Activated B cell treated with CpG ODN at 0.5 μM for 24 hours (primary cell): ENCODE measurements around the gene CDC20. TPM values are rescaled to one million over a fixed set of nuclear protein-coding genes. Genes with fewer than 3 reads are reported as not detected.

Experiments
- ATAC-seq: fragments of 200-7000 bp; cut with Tn5 transposase; one replicate; pipeline ENCODE4 v1.10.0; 2021; ENCODE audit warnings: low read depth, mild to moderate bottlenecking, moderate library complexity
- CTCF ChIA-PET: fragments of 350-600 bp; sonication (Branson Sonifier 250); formaldehyde crosslinking; loops from one replicate; lab custom pipeline; 2021; ENCODE audit warnings: antibody characterized with exemption; lab: Charles Lee
- POLR2A ChIA-PET: fragments of 350-600 bp; sonication (Branson Sonifier 250); formaldehyde crosslinking; loops from one replicate; lab custom pipeline; 2021; ENCODE audit warnings: antibody characterized with exemption; lab: Charles Lee
- DNase-seq: peaks from one replicate; pipeline ENCODE4 v3.0.0; 2022
- H3K27ac Mint-ChIP-seq: one replicate; pipeline ENCODE4 v1.8.0; 2020; ENCODE audit warnings: mixed read lengths
- H3K27me3 Mint-ChIP-seq: one replicate; pipeline ENCODE4 v1.8.0; 2021; ENCODE audit warnings: mixed read lengths
- H3K36me3 Mint-ChIP-seq: one replicate; pipeline ENCODE4 v1.8.0; 2021; ENCODE audit warnings: low read depth, mixed read lengths
- H3K4me1 Mint-ChIP-seq: one replicate; pipeline ENCODE4 v1.8.0; 2021; ENCODE audit warnings: mixed read lengths
- H3K4me3 Mint-ChIP-seq: one replicate; pipeline ENCODE4 v1.8.0; 2020; ENCODE audit warnings: mild to moderate bottlenecking, mixed read lengths
- H3K9me3 Mint-ChIP-seq: one replicate; pipeline ENCODE4 v1.8.0; 2020; ENCODE audit warnings: mixed read lengths
- intact Hi-C: fragments of 100-400 bp; cut with micrococcal nuclease; formaldehyde crosslinking; loops from one replicate; pipeline ENCODE4 v1.15.1; 2024
- total RNA-seq: library from RNA; stranded (reverse); gene quantifications from 2 replicates; pipeline ENCODE4 v1.2.3, GENCODE V29; 2022
- TF ChIP-seq, protein P1 (sequence below): fragments of 200-600 bp; IDR thresholded peaks from one replicate; pipeline ENCODE4 v1.8.0; 2022; ENCODE audit warnings: antibody characterized with exemption, mild to moderate bottlenecking

CDC20 gene
- total RNA-seq, 1 donor from 2014 or later: 4.2 TPM

DNA sequence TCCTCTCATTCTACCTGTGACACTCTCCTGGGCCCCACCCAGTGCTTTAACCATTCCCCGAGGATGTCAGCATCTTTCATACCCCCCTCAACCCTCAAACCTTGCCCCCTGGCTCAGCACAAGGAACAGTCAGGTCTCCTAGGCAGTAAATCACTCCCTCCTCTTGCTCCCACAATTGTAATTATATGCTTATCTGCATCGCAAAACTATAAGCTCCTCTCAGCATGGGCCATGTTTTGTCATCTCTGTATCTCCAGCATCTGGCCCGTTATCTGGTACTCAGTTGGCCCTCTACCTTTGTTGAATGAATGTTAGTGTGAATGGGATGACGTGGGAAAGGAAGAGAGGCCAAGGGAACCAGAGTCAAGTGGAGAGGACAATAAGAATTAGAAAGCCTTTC, 11.8 kb downstream of the CDC20 start:
- no peak overlapping the region for H3K4me3 Mint-ChIP-seq

DNA sequence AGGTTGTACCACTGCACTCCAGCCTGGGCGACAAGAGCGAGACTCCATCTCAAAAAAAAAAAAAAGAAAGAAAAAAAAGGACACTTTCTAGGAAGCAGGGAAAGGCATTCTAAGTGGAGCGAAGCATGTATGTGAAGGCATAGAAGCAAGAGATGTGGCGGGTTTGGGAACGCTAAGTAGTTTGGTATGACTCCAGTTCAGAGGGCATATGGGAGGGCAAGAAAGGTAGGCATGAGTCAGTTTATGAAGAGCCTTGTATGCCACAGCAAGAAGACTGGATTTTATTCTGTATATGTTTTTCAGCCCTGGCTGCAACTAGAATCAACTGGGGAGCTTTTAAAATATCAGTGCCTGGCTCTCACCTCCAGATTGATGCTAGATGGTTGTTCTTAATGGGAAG, 13.4 kb downstream of the CDC20 start:
- intact Hi-C loops: no loop called here
- Mint-ChIP-seq H3K27ac (no peak overlapping the region), H3K36me3 (peaks cover 15% of the 10 kb centered on the region), H3K4me1 (peaks cover 20% of the 10 kb centered on the region), H3K27me3 (no peaks in the 10 kb centered on the region), H3K4me3 (no peak overlapping the region), H3K9me3 (no peaks in the 10 kb centered on the region)
- DNase-seq: no peak
- TF ChIP-seq, protein P1, sequence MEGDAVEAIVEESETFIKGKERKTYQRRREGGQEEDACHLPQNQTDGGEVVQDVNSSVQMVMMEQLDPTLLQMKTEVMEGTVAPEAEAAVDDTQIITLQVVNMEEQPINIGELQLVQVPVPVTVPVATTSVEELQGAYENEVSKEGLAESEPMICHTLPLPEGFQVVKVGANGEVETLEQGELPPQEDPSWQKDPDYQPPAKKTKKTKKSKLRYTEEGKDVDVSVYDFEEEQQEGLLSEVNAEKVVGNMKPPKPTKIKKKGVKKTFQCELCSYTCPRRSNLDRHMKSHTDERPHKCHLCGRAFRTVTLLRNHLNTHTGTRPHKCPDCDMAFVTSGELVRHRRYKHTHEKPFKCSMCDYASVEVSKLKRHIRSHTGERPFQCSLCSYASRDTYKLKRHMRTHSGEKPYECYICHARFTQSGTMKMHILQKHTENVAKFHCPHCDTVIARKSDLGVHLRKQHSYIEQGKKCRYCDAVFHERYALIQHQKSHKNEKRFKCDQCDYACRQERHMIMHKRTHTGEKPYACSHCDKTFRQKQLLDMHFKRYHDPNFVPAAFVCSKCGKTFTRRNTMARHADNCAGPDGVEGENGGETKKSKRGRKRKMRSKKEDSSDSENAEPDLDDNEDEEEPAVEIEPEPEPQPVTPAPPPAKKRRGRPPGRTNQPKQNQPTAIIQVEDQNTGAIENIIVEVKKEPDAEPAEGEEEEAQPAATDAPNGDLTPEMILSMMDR: no peak
- no peak for ATAC-seq
- ChIA-PET POLR2A (interaction anchor here (0.6 kb wide), 1 partner anchor 662 kb away, joined by 5 read pairs; no protein-coding TSS in a partner anchor), CTCF (no interaction called here)

More for the DNA sequence above, 11.8 kb downstream of the CDC20 start:
- ATAC-seq: no peak
- ChIA-PET CTCF (no interaction called here), POLR2A (interaction anchor here (0.7 to 0.9 kb wide), 3 partner anchors 12 to 48 kb away, joined by 3 to 6 read pairs (median 3); partner anchors contain the start of genes CDC20, MED8 and SZT2)
- H3K9me3 Mint-ChIP-seq: no peaks in the 10 kb centered on the region
- peak overlapping the region; percentile 36 for H3K27ac Mint-ChIP-seq
- intact Hi-C loops: no loop called here
- H3K36me3 Mint-ChIP-seq: peaks cover 22% of the 10 kb centered on the region
- no peak for DNase-seq
- H3K4me1 Mint-ChIP-seq: peaks cover 36% of the 10 kb centered on the region
- H3K27me3 Mint-ChIP-seq: no peaks in the 10 kb centered on the region
- TF ChIP-seq, protein P1: no peak

DNA sequence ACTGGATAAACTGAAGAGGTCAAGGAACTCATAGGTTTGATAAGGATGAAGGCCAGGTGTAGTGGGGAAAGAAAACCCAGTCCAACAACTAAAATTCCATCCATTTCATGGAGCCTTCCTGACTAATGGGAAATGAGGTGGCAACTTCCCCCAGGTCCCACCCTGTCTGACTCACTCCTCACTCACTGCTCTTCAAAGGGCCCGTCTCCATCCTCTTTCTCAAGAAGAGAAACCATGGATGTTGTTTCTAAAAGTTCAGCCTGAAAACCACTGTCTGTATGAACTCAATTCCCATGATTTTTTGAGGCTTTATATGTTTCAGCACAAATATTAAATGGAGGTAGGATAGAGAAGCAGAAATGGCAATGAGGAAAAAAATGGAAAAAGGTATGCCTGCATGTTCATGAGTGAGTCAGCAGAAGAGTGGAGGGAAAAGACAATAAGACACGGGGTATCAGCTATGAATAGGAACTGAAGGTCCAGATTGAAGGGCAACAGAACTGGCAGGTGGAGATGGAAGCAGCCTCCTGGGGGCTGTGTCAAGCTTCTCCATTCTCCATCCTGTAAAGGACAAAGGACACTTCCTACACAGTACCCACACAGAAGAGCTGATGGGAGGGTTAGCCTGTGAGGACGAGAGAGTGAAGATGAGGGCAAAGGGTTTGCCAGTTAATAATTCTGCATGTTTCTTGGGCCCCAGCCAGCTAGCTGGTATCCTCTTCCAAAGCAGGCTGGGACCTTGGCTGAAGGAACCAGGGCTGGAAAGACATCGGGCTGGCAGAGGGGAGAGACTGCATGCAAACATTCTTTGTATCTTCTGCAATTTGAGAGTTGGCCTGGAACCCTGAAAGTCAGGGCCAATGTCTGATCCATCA, 14.5 kb downstream of the CDC20 start:
- ChIA-PET CTCF (no interaction called here), POLR2A (no interaction called here)
- no peaks in the 10 kb centered on the region for H3K27me3 Mint-ChIP-seq
- H3K9me3 Mint-ChIP-seq: no peaks in the 10 kb centered on the region
- H3K36me3 Mint-ChIP-seq: peaks cover 12% of the 10 kb centered on the region
- TF ChIP-seq, protein P1: no peak
- ATAC-seq (no peak), DNase-seq (no peak)
- intact Hi-C loops: no loop called here
- H3K27ac Mint-ChIP-seq: no peak overlapping the region
- peaks cover 17% of the 10 kb centered on the region for H3K4me1 Mint-ChIP-seq
- H3K4me3 Mint-ChIP-seq: no peak overlapping the region

DNA sequence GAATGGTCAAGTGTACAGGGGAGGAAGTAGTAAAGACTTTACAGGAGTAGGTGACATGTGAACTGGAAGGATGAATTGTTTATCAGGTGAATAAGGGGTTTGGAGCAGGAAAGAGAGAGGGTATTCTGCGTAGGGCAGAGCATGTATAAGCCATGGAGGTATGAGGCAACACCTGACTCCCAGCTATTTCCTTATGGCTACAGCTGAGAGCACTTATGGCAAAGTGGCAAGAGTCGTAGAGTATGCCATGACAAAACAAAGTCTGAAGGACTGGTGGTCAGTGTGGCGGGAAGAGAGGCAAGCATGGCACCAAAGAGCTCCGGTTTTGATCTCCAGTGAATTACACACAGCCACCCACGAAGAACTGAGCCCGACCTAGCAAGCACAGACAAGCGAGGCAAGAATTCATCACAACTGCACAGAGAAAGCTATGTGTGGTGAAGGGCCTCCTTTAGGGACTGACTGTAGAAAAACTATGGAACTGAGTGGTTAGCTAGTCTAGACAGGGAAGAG, 18.0 kb downstream of the CDC20 start:
- Mint-ChIP-seq H3K27ac (no peak overlapping the region), H3K27me3 (no peaks in the 10 kb centered on the region), H3K9me3 (no peaks in the 10 kb centered on the region), H3K4me1 (no peaks in the 10 kb centered on the region), H3K36me3 (peaks cover 25% of the 10 kb centered on the region), H3K4me3 (no peak overlapping the region)
- intact Hi-C loops: no loop called here
- POLR2A ChIA-PET: interaction anchor here (0.7 to 1.2 kb wide), 2 partner anchors 9 to 13 kb away, joined by 3 to 5 read pairs; partner anchors contain the start of gene ELOVL1
- TF ChIP-seq, protein P1: no peak
- DNase-seq (no peak), ATAC-seq (no peak)
- CTCF ChIA-PET: interaction anchor here (1.2 kb wide), 1 partner anchor 150 kb away, joined by 5 read pairs; no protein-coding TSS in a partner anchor

DNA sequence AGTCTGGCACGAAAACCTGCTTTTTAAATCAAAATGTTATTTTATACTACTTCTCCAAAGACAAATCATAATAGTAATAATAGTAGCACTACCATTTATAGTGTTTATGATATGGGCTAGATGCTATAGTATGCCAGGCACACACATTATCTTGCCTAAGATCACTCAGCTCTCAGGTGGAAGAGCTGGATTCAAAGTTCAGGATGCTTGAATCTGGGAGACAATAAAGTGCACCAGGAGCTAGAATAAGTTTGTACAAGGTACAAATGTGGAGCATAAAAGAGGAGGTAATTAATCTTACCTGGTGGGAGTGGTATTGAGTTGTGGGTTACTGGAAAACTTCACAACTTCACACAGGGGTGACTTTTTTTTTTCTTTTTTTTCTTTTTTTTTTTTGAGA, 19.1 kb downstream of the CDC20 start:
- H3K27me3 Mint-ChIP-seq: no peaks in the 10 kb centered on the region
- ATAC-seq (no peak), DNase-seq (no peak)
- peaks cover 34% of the 10 kb centered on the region for H3K36me3 Mint-ChIP-seq
- POLR2A ChIA-PET: interaction anchor here (0.6 to 1.1 kb wide), 2 partner anchors 8 to 9 kb away, joined by 3 to 4 read pairs; no protein-coding TSS in a partner anchor
- no peak overlapping the region for H3K4me3 Mint-ChIP-seq
- no peak overlapping the region for H3K27ac Mint-ChIP-seq
- no peaks in the 10 kb centered on the region for H3K4me1 Mint-ChIP-seq
- intact Hi-C loops: no loop called here
- H3K9me3 Mint-ChIP-seq: no peaks in the 10 kb centered on the region
- CTCF ChIA-PET: interaction anchor here (1.2 kb wide), 1 partner anchor 151 kb away, joined by 5 read pairs; no protein-coding TSS in a partner anchor
- TF ChIP-seq, protein P1: no peak
